ENCODE results near the gene CCSER1. TPM values are rescaled to one million over a fixed set of nuclear protein-coding genes. Genes with fewer than 3 reads are reported as not detected.
"Not testable (repeated sequence)": the region's sequence is repeated elsewhere in the genome, so short reads cannot be mapped to it uniquely, and the experiment has no call there.

CCSER1 gene
- total RNA-seq, 6 donors from 2014 or later = 4.4 to 26.1 (median 13.8) TPM

DNA sequence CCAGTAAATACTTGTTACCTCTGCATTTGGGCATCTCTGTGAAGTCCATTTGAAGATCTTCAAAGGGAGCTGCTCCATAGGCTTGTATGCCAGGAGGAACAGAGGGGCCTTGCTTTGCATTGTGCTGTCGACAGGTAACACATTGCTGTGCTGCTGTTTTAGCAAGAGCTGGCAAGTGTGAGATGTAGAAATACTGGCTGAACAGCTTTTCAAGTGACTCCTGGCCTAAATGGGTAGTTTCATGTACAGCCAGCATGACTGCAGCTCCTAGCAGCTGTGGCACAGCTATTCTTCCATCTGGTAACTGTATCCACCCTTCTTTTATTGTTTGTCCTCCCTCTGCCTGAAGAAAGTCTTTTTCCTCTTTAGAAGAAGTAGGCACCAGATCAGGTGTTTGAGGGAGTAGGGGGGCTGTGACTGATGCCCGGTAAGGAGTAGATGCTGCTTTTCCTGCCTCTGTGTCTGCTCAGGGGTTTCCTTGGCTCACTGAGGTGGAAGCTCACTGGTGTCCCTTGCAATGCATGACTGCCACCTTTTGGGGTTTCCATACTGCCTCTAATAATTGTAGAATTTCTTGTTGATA is 965.3 kb downstream of the CCSER1 start:
- 51 to 70% methylated on average over 2 of the region's 2 CpGs for WGBS, 2 donors
- H3K9me3 ChIP-seq = no peaks in the 10 kb centered on the region
- H3K4me1 ChIP-seq = no peaks in the 10 kb centered on the region
- DNase-seq = peak in 1 of 2 donors; percentile 33
- H3K27ac ChIP-seq = no peak overlapping the region
- no peak overlapping the region for H3K4me3 ChIP-seq
- ATAC-seq (ENCODE audit: low FRiP score in 2 of 2) = no peak
- H3K36me3 ChIP-seq = no peaks in the 10 kb centered on the region
- H3K27me3 ChIP-seq = no peaks in the 10 kb centered on the region
- TF ChIP-seq CTCF (IDR thresholded peaks at IDR 0.05) (no peak), POLR2A (IDR thresholded peaks at IDR 0.05) (no peak), POLR2AphosphoS5 (IDR thresholded peaks at IDR 0.05) (no peak), EP300 (IDR thresholded peaks at IDR 0.05) (no peak)

GRCh38 chr4:91094220-91094619 is 967.0 kb downstream of the CCSER1 start:
- H3K4me3 ChIP-seq; H3K27ac ChIP-seq; H3K27me3 ChIP-seq; H3K9me3 ChIP-seq; H3K36me3 ChIP-seq; ATAC-seq (ENCODE audit: low FRiP score in 2 of 2); H3K4me1 ChIP-seq; DNase-seq: not testable (repeated sequence)
- whole genome bisulfite sequencing, 2 donors = 89 to 96% methylated on average over 3 to 5 of the region's 5 CpGs

- Histone ChIP-seq H3K4me1 (no peaks in the 10 kb centered on the region), H3K27me3 (no peaks in the 10 kb centered on the region), H3K36me3 (no peaks in the 10 kb centered on the region), H3K9me3 (peaks cover 0 to 10% (median 3%) of the 10 kb centered on the region in 4 donors), H3K27ac (no peak overlapping the region), H3K4me3 (no peak overlapping the region)
- DNase-seq = no peak
- TF ChIP-seq POLR2AphosphoS5 (IDR thresholded peaks at IDR 0.05) (no peak), CTCF (IDR thresholded peaks at IDR 0.05) (no peak), EP300 (IDR thresholded peaks at IDR 0.05) (no peak), POLR2A (IDR thresholded peaks at IDR 0.05) (no peak)
- ATAC-seq (ENCODE audit: low FRiP score in 2 of 2) = no peak
Observed at GRCh38 chr4:91099666-91100065, 972.5 kb downstream of the CCSER1 start.

DNA sequence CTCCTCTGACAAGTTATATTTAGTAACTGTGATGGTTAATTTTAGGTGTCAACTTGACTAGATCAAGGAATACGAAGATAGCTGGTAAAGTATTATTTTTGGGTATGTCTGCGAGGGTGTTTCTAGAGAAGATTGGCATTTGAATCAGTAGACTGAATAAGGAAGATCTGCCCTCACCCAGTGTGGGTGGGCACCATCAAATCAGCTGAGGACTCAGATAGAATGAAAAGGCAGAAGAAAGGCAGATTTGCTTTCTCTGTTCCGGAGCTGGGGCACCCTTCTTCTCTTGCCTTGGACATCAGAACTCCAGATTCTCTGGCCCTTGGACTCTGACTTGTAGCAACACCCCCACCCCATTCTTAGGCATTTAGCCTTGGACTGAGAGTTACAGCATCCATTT is 981.6 kb downstream of the CCSER1 start:
- Histone ChIP-seq H3K4me1 (no peaks in the 10 kb centered on the region), H3K9me3 (peaks cover 0 to 11% (median 3%) of the 10 kb centered on the region in 4 donors), H3K27me3 (no peaks in the 10 kb centered on the region), H3K36me3 (no peaks in the 10 kb centered on the region), H3K27ac (no peak overlapping the region), H3K4me3 (no peak overlapping the region)
- 94% methylated on average over 3 of the region's 3 CpGs for WGBS, 2 donors
- TF ChIP-seq POLR2AphosphoS5 (IDR thresholded peaks at IDR 0.05) (no peak), EP300 (IDR thresholded peaks at IDR 0.05) (no peak), CTCF (IDR thresholded peaks at IDR 0.05) (no peak), POLR2A (IDR thresholded peaks at IDR 0.05) (no peak)
- ATAC-seq (ENCODE audit: low FRiP score in 2 of 2) = no peak
- DNase-seq = no peak

DNA sequence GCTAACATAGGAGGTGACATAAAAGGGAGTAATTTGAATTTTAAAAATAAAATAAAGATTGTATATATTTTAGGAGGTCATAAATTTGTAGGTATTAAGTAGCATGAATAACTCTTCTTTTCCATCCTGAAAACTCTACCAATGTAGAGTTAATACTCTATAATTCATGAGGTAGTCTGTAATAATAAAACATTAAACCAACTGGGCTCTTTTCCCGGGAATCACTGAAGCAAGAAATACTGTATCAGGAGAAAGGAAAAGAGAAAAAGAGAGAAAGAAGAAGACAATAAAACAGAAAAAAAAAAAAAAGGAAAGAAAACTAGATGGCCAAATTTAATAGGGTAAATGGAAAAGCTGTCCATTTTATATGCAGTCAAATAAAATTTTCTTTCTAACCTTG is 984.4 kb downstream of the CCSER1 start:
- H3K36me3 ChIP-seq = no peaks in the 10 kb centered on the region
- no peak for ATAC-seq (ENCODE audit: low FRiP score in 2 of 2)
- no peak overlapping the region for H3K27ac ChIP-seq
- H3K27me3 ChIP-seq = no peaks in the 10 kb centered on the region
- no peaks in the 10 kb centered on the region for H3K9me3 ChIP-seq
- 68 to 90% methylated on average over 1 of the region's 1 CpG for WGBS, 2 donors
- H3K4me1 ChIP-seq = no peaks in the 10 kb centered on the region
- DNase-seq = no peak
- no peak for TF ChIP-seq EP300 (IDR thresholded peaks at IDR 0.05)
- no peak for TF ChIP-seq CTCF (IDR thresholded peaks at IDR 0.05)
- no peak for TF ChIP-seq POLR2AphosphoS5 (IDR thresholded peaks at IDR 0.05)
- no peak for TF ChIP-seq POLR2A (IDR thresholded peaks at IDR 0.05)
- no peak overlapping the region for H3K4me3 ChIP-seq

All from upper lobe of left lung (tissue), 6 donors.